MM.1S (cell line): ENCODE measurements around the gene POLA2.

ENCODE experiments used
- CTCF ChIP-seq: fragments of 300-600 bp; sonication (generic); IDR thresholded peaks from 2 replicates; pipeline ENCODE4 v1.5.1; 2016; ENCODE audit warnings: antibody characterized with exemption, low read length, mixed read lengths
- EZH2 ChIP-seq: fragments of 300-600 bp; sonication (generic); optimal IDR thresholded peaks from 2 replicates; pipeline ENCODE3; 2017; ENCODE audit warnings: low read depth, mild to moderate bottlenecking, antibody characterized with exemption, low read length, mixed read lengths
- EZH2phosphoT487 ChIP-seq: fragments of 300-600 bp; sonication (generic); IDR thresholded peaks from 2 replicates; pipeline ENCODE4 v1.6.1; 2018; ENCODE audit warnings: antibody characterized with exemption, low read length

DNA sequence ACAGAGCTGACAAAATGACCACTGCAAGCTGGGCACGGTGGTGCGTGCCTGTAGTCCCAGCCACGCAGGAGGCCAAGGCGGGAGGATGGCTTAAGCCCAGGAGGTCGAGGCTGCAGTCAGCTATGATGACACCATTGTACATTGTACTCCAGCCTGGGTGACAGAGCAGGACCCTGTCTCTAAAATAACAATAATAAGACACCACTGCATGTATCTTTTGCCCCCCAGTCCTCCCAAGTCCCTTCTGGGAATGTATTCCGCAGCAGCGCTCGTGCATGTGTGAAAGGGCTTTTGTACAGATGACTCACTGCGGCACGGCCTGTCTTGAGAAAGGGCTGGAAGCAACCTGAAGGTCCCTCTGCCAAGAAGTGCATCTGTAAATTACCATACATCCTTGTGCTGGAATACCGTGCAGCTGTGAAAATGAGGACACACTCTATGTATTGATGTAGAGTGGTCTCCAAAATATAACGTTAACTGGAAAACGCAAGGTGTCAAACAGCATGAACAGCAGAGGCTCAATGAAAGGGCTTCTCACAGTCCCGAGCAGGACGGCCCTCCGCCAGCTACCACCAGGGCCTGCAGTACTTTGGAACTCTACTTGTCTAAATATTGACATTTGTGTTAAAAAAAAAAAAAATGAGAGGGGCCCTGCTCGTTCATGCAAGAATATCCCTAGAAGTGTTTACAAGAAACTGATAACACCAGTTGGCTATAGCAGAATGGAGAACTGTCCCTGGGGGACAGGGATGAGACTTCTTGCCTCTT lies 43.9 kb downstream of the POLA2 start:
- TF ChIP-seq CTCF (no peak), EZH2 (no peak), EZH2phosphoT487 (no peak)
